ENCODE measurements around the gene PPP1R3C. TPM values are rescaled to one million over a fixed set of nuclear protein-coding genes. Genes with fewer than 3 reads are reported as not detected.

The PPP1R3C gene
- total RNA-seq, 1 experiment from 2014 or later: 2.7 TPM

GRCh38 chr10:91635401-91636400 lies 2.8 kb upstream of the PPP1R3C start:
- H3K4me1 ChIP-seq (ENCODE audit: insufficient read depth, low read length, poor library complexity, severe bottlenecking): peaks cover 7% of the 10 kb centered on the region
- POLR2A ChIA-PET (ENCODE audit: low non-redundant PET): interaction anchor here (0.7 kb wide), 1 partner anchor 48 kb away, joined by 3 read pairs; no protein-coding TSS in a partner anchor
- H3K4me3 ChIP-seq (ENCODE audit: low read depth, low read length, poor library complexity, severe bottlenecking): no peak overlapping the region
- no TSS peak for BruUV-seq (replicated peaks)
- H3K36me3 ChIP-seq (ENCODE audit: insufficient read depth, low read length, poor library complexity, severe bottlenecking): no peaks in the 10 kb centered on the region
- H3K27ac ChIP-seq (ENCODE audit: low read depth, low read length, poor library complexity, severe bottlenecking): no peak overlapping the region
- H3K9me3 ChIP-seq (ENCODE audit: low read depth, low read length, poor library complexity, severe bottlenecking): no peaks in the 10 kb centered on the region
- peak; percentile 83 for TF ChIP-seq CTCF (conservative IDR thresholded peaks at IDR 0.05; ENCODE audit: low read depth, low read length)
- no peak for TF ChIP-seq EZH2 (IDR thresholded peaks at IDR 0.05; ENCODE audit: borderline replicate concordance, low read depth, low read length, poor library complexity, severe bottlenecking)
- intact Hi-C loops (cut with micrococcal nuclease; ENCODE audit: unreplicated experiment): loop anchor here (1.0 to 5.0 kb wide), 4 partner anchors 83 to 337 kb away; no protein-coding TSS in a partner anchor
- peak; percentile 88 for DNase-seq (ENCODE audit: low spot score)
- H3K27me3 ChIP-seq (replicated peaks; ENCODE audit: insufficient read depth, low read depth, low read length, poor library complexity): no peaks in the 10 kb centered on the region
- CTCF ChIA-PET: interaction anchor here (0.6 to 3.1 kb wide), 8 partner anchors 48 to 337 kb away, joined by 3 to 18 read pairs (median 7); no protein-coding TSS in a partner anchor

GRCh38 chr10:91634898-91635297 lies 2.0 kb upstream of the PPP1R3C start:
- TF ChIP-seq CTCF (conservative IDR thresholded peaks at IDR 0.05; ENCODE audit: low read depth, low read length) (no peak), EZH2 (IDR thresholded peaks at IDR 0.05; ENCODE audit: borderline replicate concordance, low read depth, low read length, poor library complexity, severe bottlenecking) (no peak)
- H3K36me3 ChIP-seq (ENCODE audit: insufficient read depth, low read length, poor library complexity, severe bottlenecking): no peaks in the 10 kb centered on the region
- H3K9me3 ChIP-seq (ENCODE audit: low read depth, low read length, poor library complexity, severe bottlenecking): no peaks in the 10 kb centered on the region
- H3K4me1 ChIP-seq (ENCODE audit: insufficient read depth, low read length, poor library complexity, severe bottlenecking): peaks cover 7% of the 10 kb centered on the region
- H3K27me3 ChIP-seq (replicated peaks; ENCODE audit: insufficient read depth, low read depth, low read length, poor library complexity): no peaks in the 10 kb centered on the region
- no TSS peak for BruUV-seq (replicated peaks)
- intact Hi-C loops (cut with micrococcal nuclease; ENCODE audit: unreplicated experiment): loop anchor here (1.0 to 5.0 kb wide), 4 partner anchors 82 to 336 kb away; no protein-coding TSS in a partner anchor
- POLR2A ChIA-PET (ENCODE audit: low non-redundant PET): interaction anchor here (0.7 kb wide), 1 partner anchor 47 kb away, joined by 3 read pairs; no protein-coding TSS in a partner anchor
- CTCF ChIA-PET: interaction anchor here (0.6 to 3.1 kb wide), 8 partner anchors 47 to 336 kb away, joined by 3 to 18 read pairs (median 7); no protein-coding TSS in a partner anchor
- H3K27ac ChIP-seq (ENCODE audit: low read depth, low read length, poor library complexity, severe bottlenecking): no peak overlapping the region
- no peak for DNase-seq (ENCODE audit: low spot score)
- H3K4me3 ChIP-seq (ENCODE audit: low read depth, low read length, poor library complexity, severe bottlenecking): no peak overlapping the region

- no peaks in the 10 kb centered on the region for H3K27me3 ChIP-seq (replicated peaks; ENCODE audit: insufficient read depth, low read depth, low read length, poor library complexity)
- BruUV-seq (replicated peaks): no TSS peak
- no peak for DNase-seq (ENCODE audit: low spot score)
- CTCF ChIA-PET: interaction anchor here (0.6 to 1.2 kb wide), 3 partner anchors 143 to 754 kb away, joined by 3 to 4 read pairs (median 4); no protein-coding TSS in a partner anchor
- H3K36me3 ChIP-seq (ENCODE audit: insufficient read depth, low read length, poor library complexity, severe bottlenecking): no peaks in the 10 kb centered on the region
- TF ChIP-seq EZH2 (IDR thresholded peaks at IDR 0.05; ENCODE audit: borderline replicate concordance, low read depth, low read length, poor library complexity, severe bottlenecking): no peak
- POLR2A ChIA-PET (ENCODE audit: low non-redundant PET): no interaction called here
- H3K4me3 ChIP-seq (ENCODE audit: low read depth, low read length, poor library complexity, severe bottlenecking): no peak overlapping the region
- no peak overlapping the region for H3K27ac ChIP-seq (ENCODE audit: low read depth, low read length, poor library complexity, severe bottlenecking)
- H3K9me3 ChIP-seq (ENCODE audit: low read depth, low read length, poor library complexity, severe bottlenecking): no peaks in the 10 kb centered on the region
- intact Hi-C loops (cut with micrococcal nuclease; ENCODE audit: unreplicated experiment): loop anchor here (2.0 kb wide), 2 partner anchors 81 to 335 kb away; no protein-coding TSS in a partner anchor
- H3K4me1 ChIP-seq (ENCODE audit: insufficient read depth, low read length, poor library complexity, severe bottlenecking): peaks cover 7% of the 10 kb centered on the region
Observed at GRCh38 chr10:91634246-91634645, 1.4 kb upstream of the PPP1R3C start.

Measured in A673 (cell line).